HepG2 (cell line): Measurements from ENCODE around the gene KCTD1. TPM values are rescaled to one million over a fixed set of nuclear protein-coding genes. Genes with fewer than 3 reads are reported as not detected.

Experiments used
- ATAC-seq: fragments of 200-7000 bp; cut with Tn5 transposase; 3 replicates; pipeline ENCODE4 v1.9.1; 2020; ENCODE audit warnings: mild to moderate bottlenecking, moderate library complexity
- BruUV-seq: library from RNA; stranded (reverse); fragments of 400-500 nt; replicated peaks from 2 replicates; lab custom pipeline; 2021; lab: Mats Ljungman, UMichigan
- CTCF ChIA-PET: fragments of 300-600 bp; formaldehyde crosslinking; extraction: SDS; loops from one replicate; lab custom pipeline; 2021; ENCODE audit warnings: low total read pairs, inconsistent platforms, low intra/inter-chr PET ratio; lab: Yijun Ruan, JAX
- POLR2A ChIA-PET: fragments of 350-600 bp; sonication (Branson Sonifier 250); formaldehyde crosslinking; loops from one replicate; lab custom pipeline; 2020; ENCODE audit warnings: antibody characterized with exemption, inconsistent platforms; lab: Yijun Ruan, JAX
- DNase-seq: peaks from one replicate; pipeline ENCODE4 v3.0.0-alpha.2; 2015; ENCODE audit warnings: low spot score
- FAIRE-seq: peaks from 3 replicates; lab custom pipeline; 2011; peaks lifted over from hg19 to GRCh38; lab: Jason Lieb, UNC
- H2AFZ ChIP-seq: one replicate; pipeline ENCODE4 v1.6.1; 2011; ENCODE audit warnings: low read length, inconsistent platforms
- H3K27ac ChIP-seq: fragments of 300-600 bp; 3 replicates; pipeline ENCODE4 v1.8.0; 2011; ENCODE audit warnings: mixed run types, mild to moderate bottlenecking, mixed read lengths, low read length, inconsistent platforms; ENCODE audit not compliant: insufficient read depth; ENCODE audit errors: extremely low read length
- H3K27me3 ChIP-seq, 2 experiments: fragments of 200-600 bp in 1 of 2; 2 replicates in 1 of 2; 3 replicates in 1 of 2; pipeline versions ENCODE4 v1.6.0 to v1.8.0; 2011; ENCODE audit warnings: low read length in 2 of 2, mild to moderate bottlenecking in 2 of 2, moderate library complexity in 2 of 2, inconsistent platforms in 1 of 2; ENCODE audit not compliant: insufficient read depth in 2 of 2, control insufficient read depth in 1 of 2
- H3K36me3 ChIP-seq, 2 experiments: fragments of 200-600 bp in 1 of 2; replicated peaks in 1 of 2; 2 replicates in 1 of 2; 3 replicates in 1 of 2; pipeline versions ENCODE4 v1.5.1 to v1.8.0; 2011; ENCODE audit warnings: low read length in 2 of 2, inconsistent platforms in 1 of 2; ENCODE audit not compliant: insufficient read depth in 2 of 2, control insufficient read depth in 1 of 2
- H3K4me1 ChIP-seq: 2 replicates; pipeline ENCODE4 v1.5.1; 2012; ENCODE audit warnings: low read length, inconsistent platforms; ENCODE audit not compliant: insufficient read depth
- H3K4me2 ChIP-seq: 2 replicates; pipeline ENCODE4 v1.6.0; 2011; ENCODE audit warnings: low read depth, low read length, inconsistent platforms
- H3K4me3 ChIP-seq, 3 experiments: fragments of 200-600 bp in 1 of 3; sonication (generic), shearing (Covaris generic) in 1 of 3; replicated peaks in 1 of 3; 2 replicates each; pipeline ENCODE4 v1.5.1; 2011 to 2016; ENCODE audit warnings: low read length in 3 of 3, inconsistent platforms in 2 of 3, low read depth in 2 of 3, mild to moderate bottlenecking in 2 of 3, control low read depth in 1 of 3, mixed read lengths in 1 of 3; ENCODE audit not compliant: insufficient read depth in 1 of 3
- H3K79me2 ChIP-seq: one replicate; pipeline ENCODE4 v1.6.1; 2011; ENCODE audit warnings: low read length, inconsistent platforms; ENCODE audit not compliant: insufficient read depth
- H3K9ac ChIP-seq: 2 replicates; pipeline ENCODE4 v1.6.0; 2011; ENCODE audit warnings: mild to moderate bottlenecking, low read depth, low read length, inconsistent platforms; ENCODE audit not compliant: insufficient read depth
- H3K9me3 ChIP-seq: 2 replicates; pipeline ENCODE4 v1.5.1; 2012; ENCODE audit warnings: mild to moderate bottlenecking, low read length
- H4K20me1 ChIP-seq: 2 replicates; pipeline ENCODE4 v1.6.0; 2011; ENCODE audit warnings: inconsistent platforms, mild to moderate bottlenecking, low read length, moderate library complexity; ENCODE audit not compliant: insufficient read depth
- HINFP ChIP-seq: sonication (generic); formaldehyde crosslinking; IDR thresholded peaks from 2 replicates; pipeline ENCODE4 v1.4.0; 2020; ENCODE audit warnings: low read depth, mild to moderate bottlenecking, missing genetic modification reagents
- HNRNPL ChIP-seq: fragments of 200-400 bp; formaldehyde crosslinking; IDR thresholded peaks from 2 replicates; pipeline ENCODE4 v1.6.1; 2017; ENCODE audit warnings: mild to moderate bottlenecking, low read depth, low read length
- HOXA3 ChIP-seq: sonication (generic); formaldehyde crosslinking; IDR thresholded peaks from 2 replicates; pipeline ENCODE4 v1.5.0; 2020; ENCODE audit warnings: missing genetic modification reagents
- RBFOX2 ChIP-seq: fragments of 200-400 bp; formaldehyde crosslinking; IDR thresholded peaks from 2 replicates; pipeline ENCODE4 v1.6.1; 2017; ENCODE audit warnings: low read depth, mild to moderate bottlenecking, low read length
- RBM39 ChIP-seq: fragments of 200-400 bp; formaldehyde crosslinking; IDR thresholded peaks from one replicate; pipeline ENCODE4 v1.6.1; 2018; ENCODE audit warnings: antibody characterized with exemption, mild to moderate bottlenecking, low read depth, low read length; ENCODE audit not compliant: poor library complexity, severe bottlenecking
- SMAD9 ChIP-seq: sonication (generic); formaldehyde crosslinking; IDR thresholded peaks from 2 replicates; pipeline ENCODE4 v1.5.1; 2020; ENCODE audit warnings: mild to moderate bottlenecking, missing genetic modification reagents
- ZBTB1 ChIP-seq: sonication (generic); formaldehyde crosslinking; IDR thresholded peaks from 2 replicates; pipeline ENCODE4 v1.4.0; 2020; ENCODE audit warnings: missing genetic modification reagents, borderline replicate concordance
- ZBTB33 ChIP-seq: sonication (generic); formaldehyde crosslinking; IDR thresholded peaks from 2 replicates; pipeline ENCODE4 v1.4.0; 2020; ENCODE audit warnings: missing genetic modification reagents
- ZBTB38 ChIP-seq: sonication (generic); formaldehyde crosslinking; IDR thresholded peaks from 2 replicates; pipeline ENCODE4 v1.5.1; 2020; ENCODE audit warnings: mild to moderate bottlenecking, missing genetic modification reagents
- ZNF256 ChIP-seq: sonication (generic); formaldehyde crosslinking; conservative IDR thresholded peaks from 2 replicates; pipeline ENCODE4 v1.4.0; 2020; ENCODE audit warnings: missing genetic modification reagents
- ZNF263 ChIP-seq: sonication (generic); formaldehyde crosslinking; IDR thresholded peaks from 2 replicates; pipeline ENCODE4 v1.4.0; 2020; ENCODE audit warnings: missing genetic modification reagents
- ZNF382 ChIP-seq: sonication (generic); formaldehyde crosslinking; IDR thresholded peaks from 2 replicates; pipeline ENCODE4 v1.5.0; 2020; ENCODE audit warnings: missing genetic modification reagents, mild to moderate bottlenecking, borderline replicate concordance
- ZNF441 ChIP-seq: sonication (generic); formaldehyde crosslinking; IDR thresholded peaks from 2 replicates; pipeline ENCODE4 v1.7.0; 2021; ENCODE audit warnings: missing genetic modification reagents, borderline replicate concordance
- ZNF616 ChIP-seq: sonication (generic); formaldehyde crosslinking; IDR thresholded peaks from 2 replicates; pipeline ENCODE4 v1.5.0; 2020; ENCODE audit warnings: low read depth, mild to moderate bottlenecking, missing genetic modification reagents
- ZNF761 ChIP-seq: sonication (generic); formaldehyde crosslinking; conservative IDR thresholded peaks from 2 replicates; pipeline ENCODE4 v1.4.0; 2020; ENCODE audit warnings: mild to moderate bottlenecking, missing genetic modification reagents
- ZNF768 ChIP-seq: sonication (generic); formaldehyde crosslinking; IDR thresholded peaks from 2 replicates; pipeline ENCODE4 v1.4.0; 2020; ENCODE audit warnings: missing genetic modification reagents
- ZSCAN12 ChIP-seq: sonication (generic); formaldehyde crosslinking; IDR thresholded peaks from 2 replicates; pipeline ENCODE4 v1.9.0; 2021; ENCODE audit warnings: mild to moderate bottlenecking, missing genetic modification reagents
- WGBS: methylation state at CpG from one replicate; pipeline ENCODE4 v1.1.6; 2017; ENCODE audit warnings: low lambda C conversion rate; 5-methylcytosine and 5-hydroxymethylcytosine counted together
- in situ Hi-C: cut with HindIII; loops from 2 replicates; pipeline ENCODE4 v1.10.0; 2017; ENCODE audit warnings: low pct_unique_long_range_greater_than_20kb; ENCODE audit not compliant: extremely low pct_ligation_motif_present
- intact Hi-C: fragments of 100-400 bp; cut with micrococcal nuclease; formaldehyde crosslinking; loops from one replicate; pipeline ENCODE4 v1.10.0; 2022; ENCODE audit not compliant: unreplicated experiment
- polyA plus RNA-seq, 8 experiments: library from polyadenylated mRNA; depleted of rRNA in 3 of 8; stranded (reverse) in 7 of 8; unstranded in 1 of 8; fragments of >200 nt; fragmentation: Illumina TruSeq in 4 of 8; extraction: Trizol in 4 of 8; gene quantifications; 2 replicates each; pipeline versions ENCODE4 v1.2.1 to v1.2.3, GENCODE V29; 2011 to 2016; ENCODE audit warnings: low read depth in 4 of 8, missing spikeins in 1 of 8, mixed read lengths in 1 of 8; ENCODE audit not compliant: insufficient read depth in 1 of 8
- total RNA-seq, 5 experiments: library from RNA; depleted of rRNA; stranded (reverse); fragments of >200 nt; fragmentation: Illumina TruSeq; extraction: Trizol; gene quantifications; 2 replicates each; pipeline ENCODE4 v1.2.3, GENCODE V29; 2016; ENCODE audit warnings: low read depth in 1 of 5

KCTD1 gene
- total and polyA plus RNA-seq, 2 of the 13 experiments (the other 11 are each of a cell fraction or from before 2014, with no cell fraction given): 2.7 to 6.8 TPM

- TF ChIP-seq ZNF263 (CRISPR knock-in tag) (peak; percentile 81; the same call in 1 of the 2 replicates), RBFOX2 (peak; percentile 54), ZSCAN12 (CRISPR knock-in tag) (no peak), ZBTB33 (0 out of 2 replicates have a peak, but pooled peaks have one; percentile 5), HOXA3 (CRISPR knock-in tag) (peak; percentile 50; the same call in 1 of the 2 replicates), ZNF761 (CRISPR knock-in tag) (no peak), ZBTB1 (CRISPR knock-in tag) (no peak), ZBTB38 (CRISPR knock-in tag) (peak; percentile 70)
- TF ChIP-seq, all 625 proteins: peak for 8
Measured at GRCh38 chr18:26547646-26548414, 523 bp downstream of the KCTD1 start (continued).

- Histone ChIP-seq H4K20me1 (no peaks in the 10 kb centered on the region), H3K4me1 (peaks cover 54% of the 10 kb centered on the region), H3K9me3 (no peaks in the 10 kb centered on the region), H3K4me2 (peak overlapping the region; percentile 92), H3K36me3 (no peaks in the 10 kb centered on the region), H3K9ac (no peak overlapping the region), H3K79me2 (no peaks in the 10 kb centered on the region), H3K27ac (no peak overlapping the region), H3K27me3 (peaks cover 3 to 22% of the 10 kb centered on the region in 2 experiments; a peak in 4 of 5 replicates), H2AFZ (no peak overlapping the region), H3K4me3 (no peak overlapping the region; a peak in 1 of 6 replicates)
- no peak for TF ChIP-seq HINFP (CRISPR knock-in tag)
- no peak for TF ChIP-seq ZNF616 (CRISPR knock-in tag)
- TF ChIP-seq ZBTB38 (CRISPR knock-in tag): peak; percentile 95; the same call in 1 of the 2 replicates
- peak; percentile 20; the same call in 1 of the 2 replicates for TF ChIP-seq ZNF768 (CRISPR knock-in tag)
- TF ChIP-seq SMAD9: no peak
- no peak for TF ChIP-seq ZNF256
- TF ChIP-seq HNRNPL: 0 out of 2 replicates have a peak, but pooled peaks have one; percentile 47
- no peak for TF ChIP-seq ZNF382 (CRISPR knock-in tag)
- TF ChIP-seq RBM39: no peak
- no peak for TF ChIP-seq ZNF441
- WGBS: 98% methylated on average over 59 of the region's 69 CpGs
- DNase-seq (no peak), ATAC-seq (no peak), FAIRE-seq (no peak)
- in situ Hi-C loops: loop anchor here (25.0 kb wide), 1 partner anchor 110 kb away; no protein-coding TSS in a partner anchor
- ChIA-PET CTCF (no interaction called here), POLR2A (no interaction called here)
- intact Hi-C loops: loop anchor here (5.0 kb wide), 1 partner anchor 60 kb away; no protein-coding TSS in a partner anchor
- BruUV-seq: no TSS peak
Measured at GRCh38 chr18:26546875-26547645, 1.3 kb downstream of the KCTD1 start.
